ENCODE measurements around the gene HFE. TPM values are rescaled to one million over a fixed set of nuclear protein-coding genes. Genes with fewer than 3 reads are reported as not detected.

Gene HFE
- polyA plus RNA-seq, 1 donor from 2014 or later = not detected

- H3K4me2 ChIP-seq (ENCODE audit: low read length) = peak overlapping the region; percentile 84
These were observed 41.0 kb downstream of the HFE start for GRCh38 chr6:26128013-26128771.

GRCh38 chr6:26129656-26130055 is 42.4 kb downstream of the HFE start:
- peaks cover 5% of the 10 kb centered on the region for H3F3A ChIP-seq (ENCODE audit: insufficient read depth, low read length, poor library complexity, severe bottlenecking)
- no peaks in the 10 kb centered on the region for H3K27me3 ChIP-seq (ENCODE audit: insufficient read depth, low read depth, low read length)
- H3K36me3 ChIP-seq (ENCODE audit: insufficient read depth, low read length) = no peaks in the 10 kb centered on the region
- H3K27ac ChIP-seq (ENCODE audit: low read length) = no peak overlapping the region
- no peaks in the 10 kb centered on the region for H3K9me2 ChIP-seq (ENCODE audit: insufficient read depth, low read length)
- peak overlapping the region; percentile 16 for H3K4me3 ChIP-seq (ENCODE audit: low read length)
- peaks cover 66% of the 10 kb centered on the region for H3K79me2 ChIP-seq (replicated peaks; ENCODE audit: insufficient read depth, low read length)
- no peaks in the 10 kb centered on the region for H3K9me3 ChIP-seq (ENCODE audit: low read length)
- H4K20me1 ChIP-seq (ENCODE audit: insufficient read depth) = peaks cover 18% of the 10 kb centered on the region
- no peak overlapping the region for H3K4me2 ChIP-seq (ENCODE audit: low read length)
- no peak overlapping the region for H3K9ac ChIP-seq (ENCODE audit: low read length)
- H2AFZ ChIP-seq (ENCODE audit: low read depth, low read length) = no peak overlapping the region
- TF ChIP-seq TAF1 (IDR thresholded peaks at IDR 0.05; ENCODE audit: low read depth) = no peak
- TF ChIP-seq MXI1 (conservative IDR thresholded peaks at IDR 0.05; ENCODE audit: poor library complexity, severe bottlenecking) = no peak
- no peak for TF ChIP-seq EP300 (conservative IDR thresholded peaks at IDR 0.05; ENCODE audit: poor library complexity, severe bottlenecking)
- no peak for TF ChIP-seq EZH2 (IDR thresholded peaks at IDR 0.05; ENCODE audit: borderline replicate concordance, insufficient read depth, low read length, poor library complexity, severe bottlenecking)
- no peak for TF ChIP-seq REST (IDR thresholded peaks at IDR 0.05; ENCODE audit: borderline replicate concordance)
- TF ChIP-seq POLR2AphosphoS5 (IDR thresholded peaks at IDR 0.05) = no peak
- no peak for TF ChIP-seq RAD21 (conservative IDR thresholded peaks at IDR 0.05)

More at GRCh38 chr6:26128013-26128771, 41.0 kb downstream of the HFE start:
- H3K4me3 ChIP-seq (ENCODE audit: low read length) = peak overlapping the region; percentile 87
- no peaks in the 10 kb centered on the region for H3K9me3 ChIP-seq (ENCODE audit: low read length)
- no peak overlapping the region for H3K27ac ChIP-seq (ENCODE audit: low read length)
- peaks cover 69% of the 10 kb centered on the region for H3K79me2 ChIP-seq (replicated peaks; ENCODE audit: insufficient read depth, low read length)
- no peaks in the 10 kb centered on the region for H3K36me3 ChIP-seq (ENCODE audit: insufficient read depth, low read length)
- H3K9me2 ChIP-seq (ENCODE audit: insufficient read depth, low read length) = no peaks in the 10 kb centered on the region
- H2AFZ ChIP-seq (ENCODE audit: low read depth, low read length) = no peak overlapping the region
- H4K20me1 ChIP-seq (ENCODE audit: insufficient read depth) = peaks cover 25% of the 10 kb centered on the region
- TF ChIP-seq EZH2 (IDR thresholded peaks at IDR 0.05; ENCODE audit: borderline replicate concordance, insufficient read depth, low read length, poor library complexity, severe bottlenecking) (no peak), POLR2AphosphoS5 (IDR thresholded peaks at IDR 0.05) (no peak), REST (IDR thresholded peaks at IDR 0.05; ENCODE audit: borderline replicate concordance) (no peak), EP300 (conservative IDR thresholded peaks at IDR 0.05; ENCODE audit: poor library complexity, severe bottlenecking) (no peak), CTCF (IDR thresholded peaks at IDR 0.05; ENCODE audit: poor library complexity, severe bottlenecking) (no peak), TAF1 (IDR thresholded peaks at IDR 0.05; ENCODE audit: low read depth) (no peak), SMC3 (conservative IDR thresholded peaks at IDR 0.05; ENCODE audit: poor library complexity) (no peak), RAD21 (conservative IDR thresholded peaks at IDR 0.05) (no peak), MXI1 (conservative IDR thresholded peaks at IDR 0.05; ENCODE audit: poor library complexity, severe bottlenecking) (no peak)
- no peaks in the 10 kb centered on the region for H3K27me3 ChIP-seq (ENCODE audit: insufficient read depth, low read depth, low read length)
- peaks cover 5% of the 10 kb centered on the region for H3F3A ChIP-seq (ENCODE audit: insufficient read depth, low read length, poor library complexity, severe bottlenecking)
- peak overlapping the region; percentile 13 for H3K9ac ChIP-seq (ENCODE audit: low read length)
